Measurements from ENCODE around the gene PLXNA4. TPM values are rescaled to one million over a fixed set of nuclear protein-coding genes. Genes with fewer than 3 reads are reported as not detected.

PLXNA4 gene
- total and polyA plus RNA-seq, 9 of the 15 experiments (the other 6 are each of a cell fraction or from before 2014, with no cell fraction given) = under 0.01 to 0.09 TPM; not detected in 7

GRCh38 chr7:132180481-132180880, 395.8 kb downstream of the PLXNA4 start:
- no peak for ATAC-seq
- no peak overlapping the region for H3K9ac ChIP-seq (ENCODE audit: insufficient read depth in 1 of 2, low read depth in 2 of 2, low read length in 2 of 2)
- H4K20me1 ChIP-seq (replicated peaks; ENCODE audit: control insufficient read depth, insufficient read depth, low read length) = peaks cover 20% of the 10 kb centered on the region; the same call in 1 of the 2 replicates
- POLR2A ChIA-PET = interaction anchor here (0.6 kb wide), 1 partner anchor 17 kb away, joined by 3 read pairs; no protein-coding TSS in a partner anchor
- DNase-seq (ENCODE audit: extremely low read depth in 1 of 4, low spot score in 3 of 4) = no peak
- no peaks in the 10 kb centered on the region for H3K36me3 ChIP-seq (ENCODE audit: control insufficient read depth, insufficient read depth, low read length)
- no peaks in the 10 kb centered on the region for H3K9me3 ChIP-seq (replicated peaks; ENCODE audit: control insufficient read depth, insufficient read depth, low read depth, low read length)
- no TSS peak for BruUV-seq (replicated peaks)
- H3K4me3 ChIP-seq = no peak overlapping the region
- intact Hi-C loops (cut with micrococcal nuclease) (no loop called here), in situ Hi-C loops (cut with MboI) (no loop called here)
- no peak overlapping the region for H3K4me2 ChIP-seq (ENCODE audit: insufficient read depth, low read length)
- WGBS (ENCODE audit: insufficient coverage, low coverage, missing lambda C conversion rate) = 1% methylated on average over 9 of the region's 9 CpGs
- peaks cover 5 to 38% of the 10 kb centered on the region in 2 experiments; a peak in 4 of 5 replicates for H3K27me3 ChIP-seq (ENCODE audit: control insufficient read depth in 2 of 2, insufficient read depth in 2 of 2, low read length in 2 of 2)
- CTCF ChIA-PET (ENCODE audit: low intra/inter-chr PET ratio) = no interaction called here
- no peak for FAIRE-seq
- H3K27ac ChIP-seq (ENCODE audit: extremely low read depth, low read depth, low read length) = no peak overlapping the region
- H3K9me1 ChIP-seq (ENCODE audit: control insufficient read depth, insufficient read depth, low read length) = peaks cover 7% of the 10 kb centered on the region
- H3K79me2 ChIP-seq (ENCODE audit: control insufficient read depth, insufficient read depth, low read length) = no peaks in the 10 kb centered on the region
- no peaks in the 10 kb centered on the region for H3K4me1 ChIP-seq (replicated peaks in 1 of 2; ENCODE audit: control insufficient read depth in 2 of 2, insufficient read depth in 2 of 2, low read length in 2 of 2)
- no peak overlapping the region for H2AFZ ChIP-seq (ENCODE audit: low read depth, low read length)
- TF ChIP-seq FOXM1 (IDR thresholded peaks at IDR 0.05; ENCODE audit: low read depth) (no peak), FOXM1 (CRISPR knock-in tag; IDR thresholded peaks at IDR 0.05; ENCODE audit: low read depth) (no peak), NRF1 (conservative IDR thresholded peaks at IDR 0.05 in 1 of 2, IDR thresholded peaks at IDR 0.05 in 1 of 2) (no peak), HMG20B (CRISPR knock-in tag; IDR thresholded peaks at IDR 0.05) (no peak), STAT5A (IDR thresholded peaks at IDR 0.05; ENCODE audit: borderline replicate concordance, low read length) (no peak), FOXP1 (CRISPR knock-in tag; IDR thresholded peaks at IDR 0.05) (no peak), ZNF197 (CRISPR knock-in tag; IDR thresholded peaks at IDR 0.05; ENCODE audit: low read depth) (no peak), IRF1 (CRISPR knock-in tag; IDR thresholded peaks at IDR 0.05; ENCODE audit: borderline replicate concordance) (no peak), TRIM25 (IDR thresholded peaks at IDR 0.05; ENCODE audit: borderline replicate concordance) (no peak), KLF13 (tag; IDR thresholded peaks at IDR 0.05; ENCODE audit: borderline replicate concordance, low read depth) (no peak)
- TF ChIP-seq, protein P1, sequence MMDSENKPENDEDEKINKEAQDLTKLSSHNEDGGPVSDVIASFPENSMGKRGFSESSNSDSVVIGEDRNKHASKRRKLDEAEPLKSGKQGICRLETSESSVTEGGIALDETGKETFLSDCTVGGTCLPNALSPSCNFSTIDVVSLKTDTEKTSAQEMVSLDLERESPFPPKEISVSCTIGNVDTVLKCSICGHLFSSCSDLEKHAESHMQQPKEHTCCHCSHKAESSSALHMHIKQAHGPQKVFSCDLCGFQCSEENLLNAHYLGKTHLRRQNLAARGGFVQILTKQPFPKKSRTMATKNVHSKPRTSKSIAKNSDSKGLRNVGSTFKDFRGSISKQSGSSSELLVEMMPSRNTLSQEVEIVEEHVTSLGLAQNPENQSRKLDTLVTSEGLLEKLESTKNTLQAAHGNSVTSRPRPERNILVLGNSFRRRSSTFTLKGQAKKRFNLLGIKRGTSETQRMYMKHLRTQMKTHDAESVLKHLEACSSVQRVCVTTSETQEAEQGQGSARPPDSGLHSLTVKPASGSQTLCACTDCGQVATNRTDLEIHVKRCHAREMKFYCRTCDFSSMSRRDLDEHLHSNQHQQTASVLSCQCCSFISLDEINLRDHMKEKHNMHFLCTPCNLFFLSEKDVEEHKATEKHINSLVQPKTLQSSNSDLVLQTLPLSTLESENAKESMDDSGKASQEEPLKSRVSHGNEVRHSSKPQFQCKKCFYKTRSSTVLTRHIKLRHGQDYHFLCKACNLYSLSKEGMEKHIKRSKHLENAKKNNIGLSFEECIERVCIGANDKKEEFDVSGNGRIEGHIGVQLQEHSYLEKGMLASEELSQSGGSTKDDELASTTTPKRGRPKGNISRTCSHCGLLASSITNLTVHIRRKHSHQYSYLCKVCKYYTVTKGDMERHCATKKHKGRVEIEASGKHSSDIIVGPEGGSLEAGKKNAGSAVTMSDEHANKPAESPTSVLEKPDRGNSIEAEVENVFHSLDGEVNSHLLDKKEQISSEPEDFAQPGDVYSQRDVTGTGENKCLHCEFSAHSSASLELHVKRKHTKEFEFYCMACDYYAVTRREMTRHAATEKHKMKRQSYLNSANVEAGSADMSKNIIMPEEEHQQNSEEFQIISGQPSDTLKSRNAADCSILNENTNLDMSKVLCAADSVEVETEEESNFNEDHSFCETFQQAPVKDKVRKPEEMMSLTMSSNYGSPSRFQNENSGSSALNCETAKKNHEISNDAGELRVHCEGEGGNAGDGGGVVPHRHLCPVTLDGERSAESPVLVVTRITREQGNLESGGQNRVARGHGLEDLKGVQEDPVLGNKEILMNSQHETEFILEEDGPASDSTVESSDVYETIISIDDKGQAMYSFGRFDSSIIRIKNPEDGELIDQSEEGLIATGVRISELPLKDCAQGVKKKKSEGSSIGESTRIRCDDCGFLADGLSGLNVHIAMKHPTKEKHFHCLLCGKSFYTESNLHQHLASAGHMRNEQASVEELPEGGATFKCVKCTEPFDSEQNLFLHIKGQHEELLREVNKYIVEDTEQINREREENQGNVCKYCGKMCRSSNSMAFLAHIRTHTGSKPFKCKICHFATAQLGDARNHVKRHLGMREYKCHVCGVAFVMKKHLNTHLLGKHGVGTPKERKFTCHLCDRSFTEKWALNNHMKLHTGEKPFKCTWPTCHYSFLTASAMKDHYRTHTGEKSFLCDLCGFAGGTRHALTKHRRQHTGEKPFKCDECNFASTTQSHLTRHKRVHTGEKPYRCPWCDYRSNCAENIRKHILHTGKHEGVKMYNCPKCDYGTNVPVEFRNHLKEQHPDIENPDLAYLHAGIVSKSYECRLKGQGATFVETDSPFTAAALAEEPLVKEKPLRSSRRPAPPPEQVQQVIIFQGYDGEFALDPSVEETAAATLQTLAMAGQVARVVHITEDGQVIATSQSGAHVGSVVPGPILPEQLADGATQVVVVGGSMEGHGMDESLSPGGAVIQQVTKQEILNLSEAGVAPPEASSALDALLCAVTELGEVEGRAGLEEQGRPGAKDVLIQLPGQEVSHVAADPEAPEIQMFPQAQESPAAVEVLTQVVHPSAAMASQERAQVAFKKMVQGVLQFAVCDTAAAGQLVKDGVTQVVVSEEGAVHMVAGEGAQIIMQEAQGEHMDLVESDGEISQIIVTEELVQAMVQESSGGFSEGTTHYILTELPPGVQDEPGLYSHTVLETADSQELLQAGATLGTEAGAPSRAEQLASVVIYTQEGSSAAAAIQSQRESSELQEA (IDR thresholded peaks at IDR 0.05; ENCODE audit: low read depth) = no peak
